HG03469 (cell line): ENCODE results near the gene CFAP45.
A peak's percentile ranks its signal among the peaks of the same experiment; 100 is the strongest.

Source experiments
- ATAC-seq: cut with Tn5 transposase; IDR thresholded peaks from one replicate; pipeline ENCODE4 v1.9.1; 2021; ENCODE audit warnings: mild to moderate bottlenecking, moderate library complexity, moderate number of reproducible peaks; ENCODE audit not compliant: unreplicated experiment

Gene CFAP45

DNA sequence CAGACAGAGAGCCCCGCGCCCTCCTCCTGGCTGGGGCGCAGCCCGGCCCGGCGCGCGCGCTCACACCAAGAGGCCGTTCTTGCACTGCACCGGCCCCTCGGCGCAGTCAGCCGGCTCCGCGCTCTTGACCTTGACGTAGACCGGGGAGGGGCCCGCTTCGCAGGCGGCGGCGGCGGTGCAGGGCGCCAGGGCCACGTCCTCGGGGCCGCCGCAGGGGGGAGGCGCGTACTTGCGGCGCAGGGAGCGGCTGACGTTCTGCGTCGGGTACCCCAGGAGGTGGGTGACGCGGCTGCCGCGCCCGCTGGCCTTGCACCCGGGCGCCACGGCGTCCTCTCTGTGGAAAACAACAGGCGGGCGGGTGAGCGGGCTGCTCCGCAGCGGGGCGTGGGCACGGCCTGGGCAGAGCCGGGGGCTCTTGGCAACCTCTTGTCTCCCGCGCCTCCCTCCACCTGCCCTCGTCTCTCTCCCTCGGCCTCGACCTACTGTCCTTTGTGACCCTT is 45.2 kb downstream of the CFAP45 start:
- ATAC-seq, result peak; percentile 60

DNA sequence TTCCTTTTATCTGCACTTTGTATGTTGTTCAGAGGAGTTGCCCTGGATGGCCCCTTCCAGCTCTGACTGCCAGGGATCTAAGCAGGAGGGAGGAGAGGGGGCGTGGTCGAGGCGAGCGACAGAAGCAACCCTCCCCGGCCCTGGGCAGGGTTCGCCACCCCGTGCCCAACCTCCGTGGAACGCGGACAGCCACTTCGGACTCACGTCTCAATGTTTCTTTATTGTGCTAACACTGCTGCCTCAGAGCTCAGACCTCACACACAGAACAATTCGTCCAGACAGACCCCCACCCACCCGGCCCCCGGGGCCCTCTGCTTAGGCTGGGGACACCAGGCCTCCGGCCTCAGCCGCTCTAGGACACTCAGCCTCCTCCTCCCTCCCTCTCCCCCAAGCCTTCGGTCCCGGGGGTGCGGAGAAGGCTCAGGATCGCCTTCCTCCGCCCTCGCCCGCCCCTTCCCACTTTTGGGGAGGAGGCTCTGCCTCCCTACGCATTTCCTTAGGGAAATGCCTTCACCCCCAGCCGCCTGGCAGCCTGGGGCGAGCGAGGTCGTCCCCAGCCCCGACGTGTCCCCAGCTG is 45.8 kb downstream of the CFAP45 start:
- no peak for ATAC-seq

DNA sequence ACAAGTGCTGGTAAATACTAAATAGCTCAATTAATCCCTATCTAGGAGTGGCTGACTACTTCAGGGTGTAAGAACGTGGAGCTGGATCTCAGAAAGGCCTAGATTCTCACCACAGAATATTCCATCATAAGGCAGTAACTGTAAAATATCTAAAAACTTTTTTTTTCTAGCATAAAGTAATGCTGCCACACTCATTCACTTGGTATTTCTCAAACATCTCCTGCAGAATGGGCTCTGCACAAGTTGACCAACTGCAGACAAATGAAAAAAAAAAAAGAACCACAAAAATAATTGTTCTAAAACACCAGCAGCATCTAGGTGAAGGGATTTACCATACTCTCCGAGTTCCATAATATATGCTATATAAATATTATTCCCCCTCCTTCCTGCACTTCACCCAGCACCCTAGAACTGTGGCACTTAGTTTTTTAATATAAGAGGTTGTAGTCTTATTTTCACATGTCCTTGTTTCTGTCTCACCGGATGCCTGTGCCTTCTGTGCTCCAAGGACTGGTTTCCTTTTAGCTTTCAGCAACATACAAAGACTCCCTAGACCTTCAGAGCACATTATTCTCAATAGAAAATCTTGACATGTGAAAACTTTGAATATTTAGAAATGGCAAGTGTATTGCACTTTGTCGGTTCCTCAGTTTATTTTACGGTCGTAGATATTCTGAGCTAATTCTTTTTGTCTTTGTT is 46.4 kb downstream of the CFAP45 start:
- ATAC-seq, result no peak

DNA sequence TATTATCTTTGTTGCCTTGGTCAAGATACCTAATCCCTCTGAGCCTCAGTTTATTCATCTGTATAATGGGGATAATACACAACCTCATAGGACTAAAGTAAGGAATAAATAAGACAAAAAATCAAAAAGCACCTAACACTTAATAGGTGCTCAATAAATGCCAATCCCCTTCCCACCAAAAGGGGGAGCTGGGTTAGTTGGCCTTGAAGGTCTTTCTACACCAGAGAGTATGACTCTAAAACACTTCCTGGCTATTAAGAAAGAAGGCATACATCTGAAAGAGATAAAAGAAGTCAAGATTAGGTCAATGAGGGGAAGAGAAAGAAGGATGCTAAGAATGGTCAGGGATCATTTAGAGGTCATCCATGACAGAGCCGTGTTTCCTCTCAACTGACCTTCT is 48.6 kb downstream of the CFAP45 start:
- no peak for ATAC-seq

DNA sequence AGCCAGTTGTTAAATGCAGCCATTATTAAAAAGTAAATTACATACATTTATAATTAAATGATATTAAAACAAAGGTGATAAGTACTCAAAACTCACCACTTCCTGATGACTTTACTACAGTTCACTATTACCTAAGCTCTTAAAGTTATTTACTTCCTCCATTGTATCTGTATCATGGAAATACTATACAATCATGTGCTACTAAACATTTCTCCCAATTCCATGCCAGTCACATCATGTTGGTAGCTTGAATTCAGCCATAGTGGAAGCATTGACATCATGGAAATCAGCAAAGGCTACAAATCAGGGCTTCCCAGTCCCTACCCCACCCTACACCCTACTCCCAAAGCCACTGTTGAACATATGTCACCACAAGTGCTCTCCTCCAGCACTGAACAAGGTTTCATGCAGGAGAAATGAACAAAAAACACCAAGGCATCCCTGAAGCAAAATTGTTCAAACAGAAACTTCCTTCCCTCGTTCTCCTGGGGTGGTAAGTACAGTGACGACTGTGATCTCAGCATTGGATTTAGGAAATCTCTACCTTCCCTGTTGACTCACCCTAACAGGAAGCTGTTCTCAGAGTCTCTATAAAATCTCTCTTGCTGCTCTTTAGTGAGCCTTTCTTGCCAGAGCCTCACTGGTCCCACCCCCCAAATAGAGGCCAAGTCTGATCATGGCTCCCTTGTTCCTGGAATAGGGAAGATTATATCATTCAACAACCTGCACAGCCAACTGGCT is 50.2 kb downstream of the CFAP45 start:
- no peak for ATAC-seq

DNA sequence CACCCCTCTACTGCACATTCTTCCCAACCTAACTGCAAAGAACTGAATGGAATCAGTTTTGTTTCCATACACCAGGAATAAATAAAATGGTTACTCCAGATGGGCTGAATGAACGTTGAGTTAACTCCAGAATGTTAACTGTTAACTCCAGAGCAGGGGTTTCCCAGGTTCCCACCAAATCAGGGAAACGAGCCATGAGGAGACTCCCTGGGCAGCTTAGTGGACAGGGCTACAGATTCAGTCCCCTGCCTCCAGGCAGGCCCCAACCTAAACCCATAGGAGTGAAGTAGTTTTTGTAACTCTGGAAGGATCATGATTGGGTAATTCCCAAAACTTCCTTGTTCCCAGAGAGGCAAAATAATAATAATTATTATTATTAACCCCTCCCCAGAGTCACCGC is 51.6 kb downstream of the CFAP45 start:
- ATAC-seq, result no peak

DNA sequence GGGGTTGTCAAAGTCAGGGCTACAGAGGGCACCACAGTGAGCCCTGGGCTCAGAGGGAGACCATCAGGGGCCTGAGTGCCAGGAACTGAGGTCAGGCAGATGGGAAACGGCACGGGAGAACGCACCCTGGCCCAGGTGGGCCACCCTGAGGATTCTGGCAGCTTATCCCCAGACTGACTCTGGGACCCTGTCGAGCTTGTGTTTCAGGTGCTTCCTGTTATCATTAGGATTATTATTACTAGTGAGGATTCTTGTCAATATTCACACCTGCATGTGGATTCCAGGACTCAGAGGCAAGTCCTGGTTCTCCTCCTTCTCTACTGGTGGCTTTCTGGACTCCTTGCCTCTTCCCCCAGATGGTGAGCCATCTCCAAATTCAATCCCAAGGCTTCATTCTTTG is 52.7 kb downstream of the CFAP45 start:
- ATAC-seq, result no peak

DNA sequence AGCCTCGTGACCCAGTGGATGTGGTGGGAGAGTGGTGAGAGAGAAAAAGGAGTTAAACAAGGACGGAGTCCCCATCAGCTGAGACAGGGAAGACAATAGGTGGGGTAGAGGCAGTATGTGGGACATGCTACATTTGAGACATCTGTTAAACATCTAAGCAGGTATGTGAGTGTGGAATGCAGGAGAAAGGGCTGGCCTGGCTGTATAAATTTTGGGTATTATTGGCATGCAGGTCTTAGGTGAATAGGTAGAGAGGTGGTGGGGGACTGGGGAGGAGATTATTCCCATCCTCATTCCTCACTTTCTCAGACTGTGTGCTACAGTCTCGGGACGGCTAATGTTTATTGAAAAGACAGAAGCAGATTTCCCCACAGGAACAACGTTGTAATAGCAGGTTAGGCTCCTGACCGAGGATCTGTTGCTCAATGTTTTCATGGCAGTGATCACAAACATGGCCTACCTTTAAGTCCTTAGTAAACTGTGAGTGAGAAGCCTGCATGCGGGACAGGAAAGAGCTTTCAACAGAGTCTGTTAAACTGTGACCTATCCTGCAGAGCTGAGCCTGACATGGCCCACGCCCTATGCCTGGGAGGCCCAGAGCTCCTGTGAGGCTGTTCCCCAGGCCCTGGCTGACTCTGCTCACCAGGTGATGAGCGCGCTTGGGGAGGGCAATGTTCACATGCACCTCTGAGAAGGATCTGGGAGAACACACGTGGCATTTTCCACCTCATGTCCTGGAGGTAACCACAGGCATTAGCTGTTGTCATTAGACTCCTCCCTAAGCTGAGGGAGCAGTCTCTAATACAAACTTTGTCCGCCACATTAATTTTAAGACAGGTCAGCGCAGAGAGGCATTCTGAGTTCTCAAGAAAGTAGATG is 54.0 kb downstream of the CFAP45 start:
- no peak for ATAC-seq

DNA sequence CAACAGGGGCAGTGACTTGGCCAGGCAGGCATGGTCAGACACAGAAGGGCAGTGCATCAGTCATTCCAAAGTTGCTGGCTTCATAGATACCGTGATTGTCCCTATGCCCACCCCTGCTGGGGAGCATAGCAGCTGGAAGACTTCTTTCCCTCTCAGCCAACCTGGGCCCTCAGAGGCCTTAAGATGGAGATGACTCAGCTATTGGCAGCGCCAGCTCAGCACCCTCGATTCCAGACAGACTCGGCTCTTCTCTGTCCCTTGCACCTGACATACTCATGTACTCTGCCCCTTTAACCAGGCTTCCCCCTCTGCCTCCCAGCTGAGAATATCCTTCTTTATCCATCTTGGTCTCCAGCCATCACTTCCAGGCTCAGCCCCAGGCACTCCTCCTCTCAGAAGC is 56.5 kb downstream of the CFAP45 start:
- ATAC-seq, result no peak

DNA sequence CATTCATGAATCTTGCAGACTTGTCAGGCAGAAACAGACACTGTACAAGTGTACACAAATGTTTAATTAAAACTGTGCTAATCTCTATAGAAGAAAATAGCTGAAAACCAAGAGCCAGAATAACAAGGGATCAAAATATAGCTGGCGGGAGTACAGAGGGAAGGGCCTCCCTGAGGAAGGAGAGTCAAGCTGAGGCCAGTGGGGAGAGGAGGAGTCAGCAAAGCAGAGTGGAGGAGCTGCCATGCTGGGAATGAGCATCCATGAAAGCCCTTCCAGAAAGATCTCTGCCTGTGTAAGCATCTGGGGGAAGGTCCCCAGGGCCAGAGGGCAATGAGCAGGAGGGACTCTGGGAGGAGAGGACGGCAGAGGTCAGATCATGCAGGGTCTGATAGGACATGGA is 58.2 kb downstream of the CFAP45 start:
- no peak for ATAC-seq

DNA sequence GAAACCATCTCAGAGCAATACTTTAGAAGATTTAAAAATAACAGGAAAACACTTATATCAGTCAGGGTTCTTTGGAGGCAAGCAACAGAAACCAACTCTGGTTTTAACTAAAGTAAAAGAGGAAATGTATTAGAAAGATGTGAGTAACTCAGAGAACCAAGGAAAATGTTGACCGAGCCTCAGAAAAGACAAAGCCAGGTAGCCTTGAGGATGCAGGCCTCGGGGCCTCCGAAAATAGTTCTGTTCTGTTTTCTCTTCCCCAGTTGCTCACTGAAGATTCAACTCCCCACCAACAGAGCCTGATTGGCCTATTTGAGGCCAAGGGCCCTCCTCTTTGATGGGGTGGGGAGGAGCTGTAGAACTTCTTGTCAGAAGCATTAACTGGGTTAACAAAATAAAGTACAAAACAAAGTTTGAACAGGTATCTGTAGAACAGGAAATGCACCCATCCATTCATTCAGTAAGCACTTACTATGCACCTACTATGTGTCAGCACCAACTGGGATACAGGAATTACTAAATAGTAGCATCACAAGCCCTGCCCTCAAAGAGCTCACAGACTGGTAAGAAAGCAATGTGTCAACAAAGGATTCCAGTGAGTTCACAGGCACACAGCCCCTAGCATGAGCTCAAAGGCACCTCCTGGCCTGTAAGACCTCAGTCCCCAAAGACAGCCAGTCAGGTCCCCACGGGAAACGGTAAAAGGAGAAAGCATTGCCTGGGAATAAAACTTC is 60.7 kb downstream of the CFAP45 start:
- no peak for ATAC-seq

DNA sequence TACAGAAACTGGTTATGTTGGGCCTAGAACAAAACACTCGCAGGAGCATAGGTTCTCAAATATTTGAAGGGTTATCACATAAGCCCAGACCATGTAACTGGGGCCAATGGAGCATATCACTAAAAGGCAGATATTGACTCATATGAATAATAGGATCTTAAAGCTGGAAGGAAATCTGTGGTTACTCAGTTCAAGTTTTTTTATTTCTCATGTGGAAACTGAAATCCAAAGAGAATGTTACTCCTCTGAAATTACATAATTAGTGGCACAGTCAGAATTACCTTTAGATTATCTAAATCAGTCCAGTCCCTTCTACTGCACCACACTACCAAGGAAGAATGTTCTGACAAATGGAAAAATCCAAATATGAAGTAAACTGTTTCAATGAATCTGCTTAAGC is 61.2 kb downstream of the CFAP45 start:
- peak; percentile 57 for ATAC-seq

DNA sequence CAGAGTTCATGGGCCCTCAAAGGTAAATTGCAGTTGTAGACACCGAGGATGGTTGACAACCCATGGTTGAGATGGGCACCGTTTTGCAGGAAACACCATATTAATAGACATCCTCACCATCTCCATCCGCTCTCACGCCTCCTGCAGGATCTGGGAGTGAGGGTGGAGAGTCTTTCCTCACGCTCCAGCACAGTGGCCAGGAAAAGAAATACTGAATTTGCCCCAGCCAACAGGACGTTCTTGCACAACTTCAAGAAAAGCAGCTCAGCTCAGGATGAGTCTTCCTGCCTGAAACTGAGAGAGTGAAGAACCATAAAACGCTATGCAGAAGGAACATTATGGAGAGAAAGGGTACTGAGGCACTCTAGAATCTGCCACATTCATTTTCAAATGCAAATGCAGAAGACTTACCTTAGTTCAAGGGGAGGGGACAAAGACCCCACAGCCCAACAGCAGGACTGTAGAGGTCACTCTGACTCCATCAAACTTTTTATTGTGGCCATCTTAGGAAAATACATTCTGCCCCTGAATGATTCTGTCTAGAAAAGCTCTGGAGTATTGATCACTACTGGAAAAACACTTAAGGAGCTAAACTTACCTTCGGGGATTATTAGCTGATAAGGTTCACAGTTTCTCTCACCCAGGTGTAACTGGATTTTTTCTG is 64.0 kb downstream of the CFAP45 start:
- no peak for ATAC-seq

DNA sequence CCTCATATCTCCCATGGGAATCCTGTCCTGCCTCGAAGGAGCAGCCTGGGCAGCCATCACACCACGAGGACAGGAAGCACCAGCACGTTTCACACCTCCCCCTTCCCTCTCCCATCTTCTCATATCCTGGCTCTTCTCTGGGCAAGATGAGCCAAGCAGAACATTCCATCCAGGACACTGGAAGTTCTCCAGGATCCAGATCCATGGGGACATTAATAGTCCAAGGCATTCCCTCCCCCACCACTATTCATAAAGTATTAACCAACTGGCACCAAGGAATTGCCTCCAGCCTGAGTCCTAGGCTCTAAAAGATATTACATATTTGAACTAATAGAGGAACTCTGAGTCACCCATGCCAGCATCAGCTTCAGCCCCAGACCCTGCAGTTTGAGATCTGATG is 64.6 kb downstream of the CFAP45 start:
- no peak for ATAC-seq

DNA sequence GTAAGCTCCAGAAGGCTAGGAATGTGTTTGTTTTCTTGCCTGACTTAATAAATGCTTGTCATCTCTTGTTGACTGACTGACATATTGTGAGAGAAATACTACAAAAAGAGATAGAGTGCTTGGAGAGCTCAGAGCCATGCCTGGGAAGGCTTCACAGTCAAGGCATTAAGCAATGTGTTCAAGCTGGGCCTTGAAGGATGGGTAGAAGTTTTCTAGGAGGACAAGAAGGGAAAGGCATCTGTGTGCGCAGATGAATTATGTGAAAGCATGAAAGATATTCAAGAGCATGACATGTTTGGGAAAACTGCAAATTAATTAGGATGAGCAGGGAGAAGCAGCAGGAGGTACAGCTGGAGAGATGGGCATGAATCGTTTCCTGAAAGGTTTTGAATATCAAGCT is 67.7 kb downstream of the CFAP45 start:
- ATAC-seq, result no peak

DNA sequence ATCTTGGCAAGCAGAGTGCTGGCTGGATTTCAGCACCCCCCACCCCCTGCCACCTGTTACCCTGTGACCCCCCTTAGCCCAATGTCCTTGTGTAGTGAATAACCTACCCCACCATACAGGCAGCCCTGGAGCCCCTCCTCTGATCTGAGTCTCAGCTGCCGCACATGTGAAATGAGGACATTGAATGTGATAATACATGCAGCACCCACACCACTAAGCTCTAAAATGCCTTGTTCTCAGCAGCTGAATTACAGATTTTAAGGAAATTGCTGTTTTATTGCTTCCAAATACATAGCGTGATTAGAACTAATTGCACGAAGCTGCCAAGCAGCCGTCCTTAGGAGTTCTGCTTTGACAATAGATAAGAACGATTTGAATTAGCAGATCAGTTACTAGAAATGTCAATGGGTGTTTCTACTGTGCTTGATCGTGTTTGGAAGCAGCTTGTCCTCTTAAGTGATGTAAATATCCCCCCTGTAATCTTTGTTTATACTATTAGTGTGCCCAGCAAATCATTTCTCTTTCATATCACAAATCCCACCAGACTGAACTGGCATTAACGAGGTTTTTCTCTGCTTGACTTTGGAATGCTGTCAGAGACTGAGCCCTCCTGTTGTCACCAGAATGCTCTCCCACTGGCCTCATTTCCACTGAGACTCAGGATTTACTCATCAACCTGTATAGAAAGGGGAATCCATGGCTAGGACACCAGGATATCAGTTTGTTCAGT is 68.4 kb downstream of the CFAP45 start:
- no peak for ATAC-seq

DNA sequence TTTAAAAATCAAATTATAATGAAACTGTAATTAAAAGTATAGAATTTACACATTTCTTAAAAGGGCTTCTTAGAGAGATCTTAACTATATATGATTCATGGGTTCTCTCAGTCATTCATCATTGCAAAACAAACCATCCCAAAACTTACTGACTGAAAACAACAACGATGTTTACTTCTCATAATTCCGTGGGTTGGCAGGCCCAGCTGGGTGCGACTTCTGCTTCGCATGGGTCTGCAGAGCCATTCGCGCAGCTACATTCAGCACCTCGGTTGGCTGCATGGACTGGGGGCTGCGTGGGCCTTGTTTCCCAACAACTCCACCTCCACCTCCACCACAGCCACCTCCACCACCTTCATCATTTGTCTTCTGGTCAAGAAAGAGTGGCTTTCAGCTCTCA is 69.2 kb downstream of the CFAP45 start:
- no peak for ATAC-seq

DNA sequence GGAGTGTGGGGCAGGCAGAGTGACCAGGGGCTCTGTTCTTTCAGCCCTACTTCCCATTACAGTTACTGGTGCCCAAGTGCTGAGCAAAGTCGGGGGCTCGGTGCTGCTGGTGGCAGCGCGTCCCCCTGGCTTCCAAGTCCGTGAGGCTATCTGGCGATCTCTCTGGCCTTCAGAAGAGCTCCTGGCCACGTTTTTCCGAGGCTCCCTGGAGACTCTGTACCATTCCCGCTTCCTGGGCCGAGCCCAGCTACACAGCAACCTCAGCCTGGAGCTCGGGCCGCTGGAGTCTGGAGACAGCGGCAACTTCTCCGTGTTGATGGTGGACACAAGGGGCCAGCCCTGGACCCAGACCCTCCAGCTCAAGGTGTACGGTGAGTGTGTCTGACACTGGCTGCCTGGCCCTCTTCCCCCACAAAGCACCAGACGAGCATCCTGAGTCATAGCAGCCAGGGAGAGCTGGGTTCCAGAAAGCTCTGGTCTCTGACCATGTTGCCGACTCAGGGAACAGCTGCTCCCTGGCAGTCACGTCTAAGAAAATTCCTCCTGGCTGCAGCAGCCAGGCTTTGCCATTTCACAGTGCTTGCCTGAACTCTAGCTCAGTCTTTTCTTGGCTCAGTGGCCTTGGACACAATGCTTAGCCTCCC is 70.0 kb downstream of the CFAP45 start:
- ATAC-seq, result no peak

DNA sequence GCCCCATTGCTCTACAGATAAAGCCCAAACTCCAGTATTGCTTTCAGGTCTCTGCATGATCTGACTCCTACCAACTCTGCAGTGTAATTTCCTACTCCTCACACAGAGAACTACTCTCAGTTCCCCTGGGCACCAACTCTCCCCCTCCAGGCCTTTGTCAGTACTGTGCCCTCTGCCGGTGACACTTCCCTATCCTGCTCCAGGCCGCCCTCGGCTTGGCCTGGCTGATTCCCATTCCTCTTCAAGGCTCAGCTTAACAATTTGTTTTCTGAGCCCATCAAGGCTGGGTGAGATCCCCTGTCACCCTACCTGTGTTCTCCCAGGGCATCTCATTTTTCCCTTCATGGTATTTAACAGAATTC is 70.7 kb downstream of the CFAP45 start:
- ATAC-seq, result peak; percentile 57
